PC-9 (cell line): ENCODE results near the gene JADE1.

Experiments
- CTCF ChIP-seq: fragments of 200-600 bp; sonication (generic); conservative IDR thresholded peaks from 2 replicates; pipeline ENCODE4 v1.6.1; 2017; ENCODE audit warnings: mixed run types, antibody characterized with exemption, mild to moderate bottlenecking, moderate library complexity
- EZH2 ChIP-seq: fragments of 200-600 bp; sonication (generic); IDR thresholded peaks from 2 replicates; pipeline ENCODE4 v1.8.0; 2017; ENCODE audit warnings: antibody characterized with exemption, low read depth

DNA sequence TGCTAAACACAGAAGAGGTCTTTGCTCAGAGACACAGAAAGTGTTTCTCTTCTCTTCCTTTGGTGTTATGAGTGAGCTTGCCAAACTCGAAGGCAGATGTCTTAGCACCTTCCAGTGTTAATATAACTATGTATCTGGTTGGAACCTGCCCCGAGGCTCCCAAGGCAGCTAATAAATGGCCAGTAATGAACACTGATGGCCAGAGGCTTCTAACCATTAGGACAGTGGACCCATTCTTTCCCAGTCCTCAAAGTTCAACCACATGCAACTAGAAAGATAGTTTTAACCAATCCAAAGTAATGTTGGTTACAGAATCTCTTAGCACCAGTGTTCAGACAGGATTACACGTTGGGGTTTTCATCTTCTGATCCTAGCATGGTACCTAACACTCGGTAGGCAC lies 42.7 kb upstream of the JADE1 start:
- TF ChIP-seq CTCF, result no peak
- no peak for TF ChIP-seq EZH2
